SIG-M5 treated with dmso at 0.1 percent for 504 hours (cell line): ENCODE data around the gene MIOS.

Experiments used
- DNase-seq: peaks from one replicate; lab custom pipeline; 2025; ENCODE audit not compliant: unreplicated experiment; lab: John Stamatoyannopoulos, UW

The MIOS gene

GRCh38 chr7:7582596-7582995 lies 15.9 kb downstream of the MIOS start:
- no peak for DNase-seq

- no peak for DNase-seq
Observed at GRCh38 chr7:7583731-7584130, 17.0 kb downstream of the MIOS start.

GRCh38 chr7:7584653-7585052 lies 18.0 kb downstream of the MIOS start:
- no peak for DNase-seq

- DNase-seq: no peak
Observed at GRCh38 chr7:7585241-7585928, 18.7 kb downstream of the MIOS start.

GRCh38 chr7:7595451-7595850 lies 28.8 kb downstream of the MIOS start:
- DNase-seq: peak; percentile 24

- no peak for DNase-seq
Observed at GRCh38 chr7:7596176-7596575, 29.5 kb downstream of the MIOS start.

GRCh38 chr7:7607010-7607409 lies 40.3 kb downstream of the MIOS start:
- no peak for DNase-seq

- DNase-seq: no peak
Observed at GRCh38 chr7:7609330-7609729, 42.6 kb downstream of the MIOS start.

- no peak for DNase-seq
Observed at GRCh38 chr7:7612519-7612918, 45.8 kb downstream of the MIOS start.

- DNase-seq: no peak
Observed at GRCh38 chr7:7613210-7613609, 46.5 kb downstream of the MIOS start.

GRCh38 chr7:7614018-7614741 lies 47.5 kb downstream of the MIOS start:
- DNase-seq: no peak

GRCh38 chr7:7617550-7617949 lies 50.9 kb downstream of the MIOS start:
- no peak for DNase-seq

- no peak for DNase-seq
Observed at GRCh38 chr7:7618410-7618809, 51.7 kb downstream of the MIOS start.

GRCh38 chr7:7620236-7620635 lies 53.6 kb downstream of the MIOS start:
- no peak for DNase-seq

GRCh38 chr7:7620644-7621210 lies 54.0 kb downstream of the MIOS start:
- no peak for DNase-seq

GRCh38 chr7:7628476-7628875 lies 61.8 kb downstream of the MIOS start:
- no peak for DNase-seq

GRCh38 chr7:7630626-7631329 lies 64.1 kb downstream of the MIOS start:
- DNase-seq: no peak

- no peak for DNase-seq
Observed at GRCh38 chr7:7639421-7639820, 72.7 kb downstream of the MIOS start.

GRCh38 chr7:7639847-7640220 lies 73.2 kb downstream of the MIOS start:
- peak; percentile 31 for DNase-seq

- peak; percentile 100 for DNase-seq
Observed at GRCh38 chr7:7640221-7641128, 73.8 kb downstream of the MIOS start, which contains the start of gene UMAD1. UMAD1 (plus strand) TSS chr7:7640752; CDS start chr7:7673372, 32,620 bp downstream.
